ENCODE data around the gene C3orf18. TPM values are rescaled to one million over a fixed set of nuclear protein-coding genes. Genes with fewer than 3 reads are reported as not detected.
"Not testable (repeated sequence)": the region's sequence is repeated elsewhere in the genome, so short reads cannot be mapped to it uniquely, and the experiment has no call there.

The C3orf18 gene
- total RNA-seq, 5 donors from 2014 or later (not counting 1 experiment from before 2014, with no cell fraction given): 15.3 to 24.7 (median 19.5) TPM

GRCh38 chr3:50518436-50518835, 49.1 kb downstream of the C3orf18 start:
- ChIA-PET POLR2A (interaction anchor here in 1 of 2 donors (0.6 kb wide), 1 partner anchor 15 kb away, joined by 4 read pairs; no protein-coding TSS in a partner anchor), CTCF (interaction anchor here (0.6 to 0.7 kb wide), 3 partner anchors 629 to 925 kb away, joined by 4 to 5 read pairs (median 4); no protein-coding TSS in a partner anchor)
- DNase-seq: no peak
- Histone ChIP-seq H3K4me3 (ENCODE audit: control insufficient read depth in 1 of 2, extremely low read depth in 1 of 2, low read length in 1 of 2) (no peak overlapping the region), H3K4me1 (ENCODE audit: control insufficient read depth in 1 of 2, extremely low read depth in 1 of 2, insufficient read depth in 2 of 2, low read length in 2 of 2) (peaks cover 2 to 12% of the 10 kb centered on the region in 2 experiments), H3K36me3 (ENCODE audit: control insufficient read depth in 2 of 2, extremely low read depth in 1 of 2, insufficient read depth in 1 of 2, low read length in 1 of 2) (no peaks in the 10 kb centered on the region), H3K27me3 (replicated peaks in 1 of 2; ENCODE audit: control insufficient read depth in 2 of 2, extremely low read depth in 1 of 2, insufficient read depth in 2 of 2, low read length in 1 of 2) (peaks cover 0 to 24% of the 10 kb centered on the region in 2 experiments), H3K27ac (ENCODE audit: low read length) (no peak overlapping the region), H3K9me3 (no peaks in the 10 kb centered on the region)
- no peaks in the 10 kb centered on the region for H3K9me3 Mint-ChIP-seq
- WGBS (ENCODE audit: insufficient coverage): 83% methylated on average over 5 of the region's 7 CpGs
- no peak overlapping the region for H3K4me3 Mint-ChIP-seq
- no peak for ATAC-seq (replicated peaks in 1 of 4)
- H3K4me1 Mint-ChIP-seq: peaks cover 12 to 17% (median 15%) of the 10 kb centered on the region in 3 donors
- no peak overlapping the region for H3K27ac Mint-ChIP-seq
- no peaks in the 10 kb centered on the region for H3K36me3 Mint-ChIP-seq
- peaks cover 5 to 7% of the 10 kb centered on the region in 2 donors for H3K27me3 Mint-ChIP-seq

- no peak overlapping the region for H3K27ac Mint-ChIP-seq
- Histone ChIP-seq H3K36me3 (ENCODE audit: control insufficient read depth in 2 of 2, extremely low read depth in 1 of 2, insufficient read depth in 1 of 2, low read length in 1 of 2) (no peaks in the 10 kb centered on the region), H3K9me3 (no peaks in the 10 kb centered on the region), H3K27me3 (replicated peaks in 1 of 2; ENCODE audit: control insufficient read depth in 2 of 2, extremely low read depth in 1 of 2, insufficient read depth in 2 of 2, low read length in 1 of 2) (peaks cover 0 to 27% of the 10 kb centered on the region in 2 experiments), H3K27ac (ENCODE audit: low read length) (no peak overlapping the region), H3K4me1 (ENCODE audit: control insufficient read depth in 1 of 2, extremely low read depth in 1 of 2, insufficient read depth in 2 of 2, low read length in 2 of 2) (peaks cover 2 to 12% of the 10 kb centered on the region in 2 experiments), H3K4me3 (ENCODE audit: control insufficient read depth in 1 of 2, extremely low read depth in 1 of 2, low read length in 1 of 2) (no peak overlapping the region)
- no peak for ATAC-seq (replicated peaks in 1 of 4)
- no peaks in the 10 kb centered on the region for H3K9me3 Mint-ChIP-seq
- H3K27me3 Mint-ChIP-seq: peaks cover 5 to 7% of the 10 kb centered on the region in 2 donors
- no CpG with 5 or more reads among the region's 4 CpGs for WGBS (ENCODE audit: insufficient coverage)
- peaks cover 12 to 17% (median 15%) of the 10 kb centered on the region in 3 donors for H3K4me1 Mint-ChIP-seq
- DNase-seq: no peak
- no peak overlapping the region for H3K4me3 Mint-ChIP-seq
- no peaks in the 10 kb centered on the region for H3K36me3 Mint-ChIP-seq
- POLR2A ChIA-PET: interaction anchor here in 1 of 2 donors (0.6 kb wide), 1 partner anchor 14 kb away, joined by 4 read pairs; no protein-coding TSS in a partner anchor
- CTCF ChIA-PET: interaction anchor here (0.6 to 0.7 kb wide), 3 partner anchors 629 to 926 kb away, joined by 4 to 5 read pairs (median 4); no protein-coding TSS in a partner anchor
These were observed 49.8 kb downstream of the C3orf18 start for GRCh38 chr3:50517721-50518206.

- Mint-ChIP-seq H3K4me1 (peaks cover 12 to 17% (median 15%) of the 10 kb centered on the region in 3 donors), H3K36me3 (no peaks in the 10 kb centered on the region), H3K4me3 (peak overlapping the region in 1 of 3 donors; percentile 38), H3K9me3 (no peaks in the 10 kb centered on the region), H3K27ac (no peak overlapping the region), H3K27me3 (peaks cover 5 to 7% of the 10 kb centered on the region in 2 donors)
- Histone ChIP-seq H3K9me3 (no peaks in the 10 kb centered on the region), H3K4me1 (ENCODE audit: control insufficient read depth in 1 of 2, extremely low read depth in 1 of 2, insufficient read depth in 2 of 2, low read length in 2 of 2) (peaks cover 2 to 12% of the 10 kb centered on the region in 2 experiments), H3K4me3 (ENCODE audit: control insufficient read depth in 1 of 2, extremely low read depth in 1 of 2, low read length in 1 of 2) (no peak overlapping the region), H3K27me3 (replicated peaks in 1 of 2; ENCODE audit: control insufficient read depth in 2 of 2, extremely low read depth in 1 of 2, insufficient read depth in 2 of 2, low read length in 1 of 2) (peaks cover 0 to 27% of the 10 kb centered on the region in 2 experiments), H3K36me3 (ENCODE audit: control insufficient read depth in 2 of 2, extremely low read depth in 1 of 2, insufficient read depth in 1 of 2, low read length in 1 of 2) (no peaks in the 10 kb centered on the region), H3K27ac (ENCODE audit: low read length) (no peak overlapping the region)
- 100% methylated on average over 2 of the region's 4 CpGs for WGBS (ENCODE audit: insufficient coverage)
- ChIA-PET CTCF (no interaction called here), POLR2A (no interaction called here)
- DNase-seq (no peak), ATAC-seq (replicated peaks in 1 of 4) (no peak)
These were observed 51.1 kb downstream of the C3orf18 start for GRCh38 chr3:50516440-50516871.

- Histone ChIP-seq H3K36me3 (ENCODE audit: control insufficient read depth in 2 of 2, extremely low read depth in 1 of 2, insufficient read depth in 1 of 2, low read length in 1 of 2) (no peaks in the 10 kb centered on the region), H3K4me1 (ENCODE audit: control insufficient read depth in 1 of 2, extremely low read depth in 1 of 2, insufficient read depth in 2 of 2, low read length in 2 of 2) (peaks cover 2 to 12% of the 10 kb centered on the region in 2 experiments), H3K9me3 (no peaks in the 10 kb centered on the region), H3K4me3 (ENCODE audit: control insufficient read depth in 1 of 2, extremely low read depth in 1 of 2, low read length in 1 of 2) (peak overlapping the region in 1 of 2 donors; percentile 11), H3K27ac (ENCODE audit: low read length) (no peak overlapping the region), H3K27me3 (replicated peaks in 1 of 2; ENCODE audit: control insufficient read depth in 2 of 2, extremely low read depth in 1 of 2, insufficient read depth in 2 of 2, low read length in 1 of 2) (peaks cover 0 to 29% of the 10 kb centered on the region in 2 experiments)
- Mint-ChIP-seq H3K36me3 (no peaks in the 10 kb centered on the region), H3K27ac (no peak overlapping the region), H3K4me3 (peak overlapping the region in 1 of 3 donors; percentile 38), H3K9me3 (no peaks in the 10 kb centered on the region), H3K27me3 (peaks cover 5 to 7% of the 10 kb centered on the region in 2 donors), H3K4me1 (peaks cover 12 to 17% (median 15%) of the 10 kb centered on the region in 3 donors)
- ATAC-seq (replicated peaks in 1 of 4) (peak; percentile 48 to 63 (median 58)), DNase-seq (peak in 2 of 35 experiments; percentile 6 to 13)
- CTCF ChIA-PET: interaction anchor here in 1 of 2 donors (0.9 kb wide), 1 partner anchor 10 kb away, joined by 3 read pairs; no protein-coding TSS in a partner anchor
- 33% methylated on average over 15 of the region's 22 CpGs for WGBS (ENCODE audit: insufficient coverage)
- POLR2A ChIA-PET: no interaction called here
These were observed 51.7 kb downstream of the C3orf18 start for GRCh38 chr3:50515565-50516439.

- DNase-seq, POLR2A ChIA-PET: not testable (repeated sequence)
These were observed 54.6 kb downstream of the C3orf18 start for GRCh38 chr3:50512908-50513307.

GRCh38 chr3:50512131-50512530, 55.4 kb downstream of the C3orf18 start:
- Histone ChIP-seq H3K4me1 (ENCODE audit: control insufficient read depth in 1 of 2, extremely low read depth in 1 of 2, insufficient read depth in 2 of 2, low read length in 2 of 2) (peaks cover 2 to 9% of the 10 kb centered on the region in 2 experiments), H3K9me3 (no peaks in the 10 kb centered on the region), H3K27me3 (replicated peaks in 1 of 2; ENCODE audit: control insufficient read depth in 2 of 2, extremely low read depth in 1 of 2, insufficient read depth in 2 of 2, low read length in 1 of 2) (peaks cover 0 to 30% of the 10 kb centered on the region in 2 experiments), H3K4me3 (ENCODE audit: control insufficient read depth in 1 of 2, extremely low read depth in 1 of 2, low read length in 1 of 2) (no peak overlapping the region), H3K27ac (ENCODE audit: low read length) (no peak overlapping the region), H3K36me3 (ENCODE audit: control insufficient read depth in 2 of 2, extremely low read depth in 1 of 2, insufficient read depth in 1 of 2, low read length in 1 of 2) (no peaks in the 10 kb centered on the region)
- H3K9me3 Mint-ChIP-seq: no peaks in the 10 kb centered on the region
- H3K27me3 Mint-ChIP-seq: peaks cover 0 to 10% of the 10 kb centered on the region in 2 donors
- ChIA-PET CTCF (interaction anchor here in 1 of 2 donors (0.6 kb wide), 1 partner anchor 173 kb away, joined by 4 read pairs; no protein-coding TSS in a partner anchor), POLR2A (interaction anchor here in 1 of 2 donors (0.6 kb wide), 1 partner anchor 9 kb away, joined by 3 read pairs; the partner anchor contains the start of gene CACNA2D2)
- DNase-seq (no peak), ATAC-seq (replicated peaks in 1 of 4) (no peak)
- peaks cover 5 to 7% (median 7%) of the 10 kb centered on the region in 3 donors for H3K4me1 Mint-ChIP-seq
- no peak overlapping the region for H3K27ac Mint-ChIP-seq
- no peaks in the 10 kb centered on the region for H3K36me3 Mint-ChIP-seq
- whole genome bisulfite sequencing (ENCODE audit: insufficient coverage): 93% methylated on average over 3 of the region's 3 CpGs
- no peak overlapping the region for H3K4me3 Mint-ChIP-seq

More at GRCh38 chr3:50512908-50513307, 54.6 kb downstream of the C3orf18 start:
- H3K9me3 Mint-ChIP-seq; H3K36me3 Mint-ChIP-seq; H3K27ac Mint-ChIP-seq; H3K4me3 ChIP-seq (ENCODE audit: control insufficient read depth in 1 of 2, extremely low read depth in 1 of 2, low read length in 1 of 2); CTCF ChIA-PET; H3K27ac ChIP-seq (ENCODE audit: low read length); H3K36me3 ChIP-seq (ENCODE audit: control insufficient read depth in 2 of 2, extremely low read depth in 1 of 2, insufficient read depth in 1 of 2, low read length in 1 of 2); H3K9me3 ChIP-seq; H3K4me3 Mint-ChIP-seq; H3K4me1 ChIP-seq (ENCODE audit: control insufficient read depth in 1 of 2, extremely low read depth in 1 of 2, insufficient read depth in 2 of 2, low read length in 2 of 2); ATAC-seq (replicated peaks in 1 of 4); H3K27me3 Mint-ChIP-seq; H3K4me1 Mint-ChIP-seq: not testable (repeated sequence)
- peaks cover 0 to 30% of the 10 kb centered on the region in 2 experiments for H3K27me3 ChIP-seq (replicated peaks in 1 of 2; ENCODE audit: control insufficient read depth in 2 of 2, extremely low read depth in 1 of 2, insufficient read depth in 2 of 2, low read length in 1 of 2)
- 94% methylated on average over 4 of the region's 8 CpGs for WGBS (ENCODE audit: insufficient coverage)
